Pancreas (tissue), 10 donors: ENCODE measurements around the gene HS2ST1. TPM values are rescaled to one million over a fixed set of nuclear protein-coding genes. Genes with fewer than 3 reads are reported as not detected.

Experiments used
- ATAC-seq, 4 donors: fragments of 200-7000 bp; cut with Tn5 transposase; one replicate each; pipeline versions ENCODE4 v1.8.0 to v1.9.1; 2020; ENCODE audit warnings: mild to moderate bottlenecking in 4 of 4, moderate library complexity in 4 of 4
- DNase-seq, 6 donors: peaks; one replicate each; pipeline ENCODE4 v3.0.0-alpha.2; 2020
- FAIRE-seq: peaks from 2 replicates; lab custom pipeline; 2012; peaks lifted over from hg19 to GRCh38; lab: Jason Lieb, UNC
- H3K27ac ChIP-seq, 4 donors: fragments of 200-600 bp; sonication (generic); 1 replicate in 3 of 4; 2 replicates in 1 of 4; pipeline versions ENCODE4 v1.5.0 to v1.8.0; 2020
- H3K27me3 ChIP-seq, 4 donors: fragments of 200-600 bp; one replicate each; pipeline ENCODE4 v1.8.0; 2021
- H3K36me3 ChIP-seq, 3 donors: fragments of 200-600 bp; sonication (generic) in 1 of 3; one replicate each; pipeline versions ENCODE4 v1.5.0 to v1.8.0; 2020 to 2021
- H3K4me1 ChIP-seq, 3 donors: fragments of 200-600 bp; one replicate each; pipeline ENCODE4 v1.8.0; 2021
- H3K4me3 ChIP-seq, 4 donors: fragments of 200-600 bp; sonication (generic) in 2 of 4; one replicate each; pipeline versions ENCODE4 v1.5.0 to v1.8.0; 2020 to 2021
- H3K9me3 ChIP-seq, 4 donors: fragments of 200-600 bp; one replicate each; pipeline ENCODE4 v1.8.0; 2021
- CTCF ChIP-seq, 4 donors: fragments of 200-600 bp; sonication (generic) in 3 of 4; IDR thresholded peaks; one replicate each; pipeline versions ENCODE4 v1.5.0 to v1.8.0; 2021; ENCODE audit warnings: antibody characterized with exemption in 4 of 4
- WGBS, 2 donors: extraction: QIAGEN DNeasy Blood & Tissue Kit; methylation state at CpG; one replicate each; pipeline ENCODE4 v1.1.7; 2013; 5-methylcytosine and 5-hydroxymethylcytosine counted together
- intact Hi-C, 3 donors: fragments of 100-400 bp; cut with DNase I; formaldehyde crosslinking; loops; one replicate each; pipeline versions ENCODE4 v1.11.1 to v1.14.2; 2022
- polyA plus RNA-seq, 2 donors: library from polyadenylated mRNA; stranded (reverse); fragments of 200-250 nt; gene quantifications; one replicate each; pipeline ENCODE4 v1.2.3, GENCODE V29; 2013
- total RNA-seq, 6 donors: library from RNA; stranded (reverse); fragmentation: NEBNext Ultra II Directional in 4 of 6; extraction: Animal tissue kit (Norgen Biotek cat#: 25700) in 4 of 6; gene quantifications; one replicate each; pipeline versions ENCODE4 v1.2.1 to v1.2.4, GENCODE V29; 2021 to 2023
- donor health status: healthy with polysubstance abuse.
- donor health status: DM: no; HTN: no; CAD: no; lungs with moderate emphysema.
- donor health status: DM: no; HTN: no; CAD: no.
- donor health status: control.
- donor health status: control.
- donor health status: Bipolar disorder and iron deficiency.
- donor health status: DM: yes; HTN: yes; CAD: no.
- donor health status: DM: no; HTN: no; CAD: no.
- donor health status: DM: no; HTN: no; CAD: no.
- donor health status: DM: yes; HTN: yes; CAD: no.

The HS2ST1 gene
- total and polyA plus RNA-seq, 8 donors = 2.8 to 16.1 (median 10.9) TPM

- Histone ChIP-seq H3K9me3 (no peaks in the 10 kb centered on the region), H3K4me1 (no peaks in the 10 kb centered on the region), H3K27me3 (no peaks in the 10 kb centered on the region), H3K4me3 (no peak overlapping the region), H3K27ac (no peak overlapping the region), H3K36me3 (no peaks in the 10 kb centered on the region)
- FAIRE-seq = no peak
- 97% methylated on average over 5 of the region's 5 CpGs for WGBS, 2 donors
- ATAC-seq = no peak
- DNase-seq = no peak
- TF ChIP-seq CTCF (IDR thresholded peaks at IDR 0.05) = no peak
- intact Hi-C loops = no loop called here
Observed at GRCh38 chr1:87051965-87052364, 137.5 kb downstream of the HS2ST1 start.

DNA sequence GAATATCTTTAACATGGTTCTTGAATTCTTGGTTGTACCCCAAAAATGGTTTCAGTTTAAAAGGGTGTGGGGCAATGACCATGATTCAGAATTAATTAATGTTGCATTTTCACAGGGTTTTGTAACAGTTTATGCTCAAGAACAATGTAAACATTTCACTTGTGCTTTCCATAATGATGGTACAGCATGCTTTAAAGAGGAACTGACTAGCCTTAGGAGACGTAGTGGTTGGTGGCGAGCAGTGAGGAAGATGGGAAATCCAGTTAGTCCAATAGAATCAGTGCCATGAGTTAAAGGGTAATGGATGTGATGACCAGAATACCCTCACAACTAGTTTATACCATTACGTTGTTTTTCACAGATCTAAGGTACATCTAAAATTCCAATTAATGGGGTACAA lies 138.0 kb downstream of the HS2ST1 start:
- intact Hi-C loops = no loop called here
- H3K9me3 ChIP-seq = no peaks in the 10 kb centered on the region
- no peaks in the 10 kb centered on the region for H3K4me1 ChIP-seq
- FAIRE-seq (no peak), DNase-seq (no peak), ATAC-seq (no peak)
- no peak overlapping the region for H3K27ac ChIP-seq
- TF ChIP-seq CTCF (IDR thresholded peaks at IDR 0.05) = no peak
- H3K36me3 ChIP-seq = no peaks in the 10 kb centered on the region
- WGBS, 2 donors = 96 to 98% methylated on average over 3 of the region's 3 CpGs
- H3K27me3 ChIP-seq = no peaks in the 10 kb centered on the region
- no peak overlapping the region for H3K4me3 ChIP-seq

DNA sequence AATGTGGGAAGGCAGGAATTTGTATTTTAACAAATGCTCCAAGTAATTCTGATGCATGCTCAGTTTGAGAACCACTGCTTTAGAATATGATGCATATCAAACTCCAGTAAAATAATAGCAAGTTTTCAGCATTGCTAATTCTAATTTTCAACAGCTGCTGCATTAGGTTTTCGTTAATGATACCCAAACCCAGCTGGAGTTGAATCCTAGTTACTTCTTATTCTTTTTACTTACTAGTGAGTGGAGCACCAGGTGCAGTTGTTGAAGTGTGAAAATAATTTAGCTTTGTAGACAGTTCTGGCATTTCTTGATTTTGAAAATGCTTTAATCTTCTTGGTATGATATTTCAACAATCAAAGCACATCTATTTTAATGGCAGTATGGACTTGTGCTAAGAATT lies 138.5 kb downstream of the HS2ST1 start:
- H3K4me1 ChIP-seq = no peaks in the 10 kb centered on the region
- H3K27ac ChIP-seq = no peak overlapping the region
- no peaks in the 10 kb centered on the region for H3K9me3 ChIP-seq
- DNase-seq (no peak), FAIRE-seq (no peak), ATAC-seq (no peak)
- intact Hi-C loops = no loop called here
- no peaks in the 10 kb centered on the region for H3K27me3 ChIP-seq
- WGBS, 2 donors = 93 to 97% methylated on average over 1 of the region's 1 CpG
- H3K4me3 ChIP-seq = no peak overlapping the region
- no peaks in the 10 kb centered on the region for H3K36me3 ChIP-seq
- TF ChIP-seq CTCF (IDR thresholded peaks at IDR 0.05) = no peak

DNA sequence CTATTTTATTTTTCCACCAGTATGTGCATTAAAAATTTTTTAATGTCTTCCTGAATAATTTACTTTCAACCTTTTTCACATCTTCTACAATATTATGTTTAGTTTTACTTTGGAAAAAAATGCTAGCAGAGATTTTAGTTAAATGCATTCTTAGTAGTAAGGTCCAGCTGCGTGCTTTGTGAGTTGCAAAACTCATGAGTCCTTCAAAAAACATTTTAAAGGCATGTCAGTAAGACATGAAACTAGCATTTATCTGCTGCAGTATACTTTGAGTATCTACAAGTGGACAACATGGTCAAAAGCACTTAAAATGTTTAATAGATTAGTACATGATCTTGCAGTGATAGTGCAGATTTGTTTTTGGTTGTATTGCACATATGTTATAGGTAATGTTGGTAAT lies 139.0 kb downstream of the HS2ST1 start:
- Histone ChIP-seq H3K27me3 (no peaks in the 10 kb centered on the region), H3K36me3 (no peaks in the 10 kb centered on the region), H3K4me1 (no peaks in the 10 kb centered on the region), H3K27ac (no peak overlapping the region), H3K4me3 (no peak overlapping the region), H3K9me3 (no peaks in the 10 kb centered on the region)
- no peak for TF ChIP-seq CTCF (IDR thresholded peaks at IDR 0.05)
- FAIRE-seq (no peak), ATAC-seq (no peak), DNase-seq (no peak)
- intact Hi-C loops = no loop called here
- WGBS, 2 donors = 95 to 98% methylated on average over 1 of the region's 1 CpG

GRCh38 chr1:87056974-87057373 lies 142.5 kb downstream of the HS2ST1 start:
- no peak for DNase-seq

More at GRCh38 chr1:87056974-87057373, 142.5 kb downstream of the HS2ST1 start:
- H3K27me3 ChIP-seq = no peaks in the 10 kb centered on the region
- intact Hi-C loops = no loop called here
- H3K27ac ChIP-seq = no peak overlapping the region
- no peaks in the 10 kb centered on the region for H3K4me1 ChIP-seq
- no peaks in the 10 kb centered on the region for H3K36me3 ChIP-seq
- no peak for TF ChIP-seq CTCF (IDR thresholded peaks at IDR 0.05)
- H3K9me3 ChIP-seq = no peaks in the 10 kb centered on the region
- H3K4me3 ChIP-seq = no peak overlapping the region
- no peak for FAIRE-seq
- ATAC-seq = no peak
